ENCODE data around the gene CAB39. TPM values are rescaled to one million over a fixed set of nuclear protein-coding genes. Genes with fewer than 3 reads are reported as not detected.
A peak's percentile ranks its signal among the peaks of the same experiment; 100 is the strongest.

CAB39 gene
- polyA plus RNA-seq, 4 donors: 77.1 to 91.5 (median 84.1) TPM

DNA sequence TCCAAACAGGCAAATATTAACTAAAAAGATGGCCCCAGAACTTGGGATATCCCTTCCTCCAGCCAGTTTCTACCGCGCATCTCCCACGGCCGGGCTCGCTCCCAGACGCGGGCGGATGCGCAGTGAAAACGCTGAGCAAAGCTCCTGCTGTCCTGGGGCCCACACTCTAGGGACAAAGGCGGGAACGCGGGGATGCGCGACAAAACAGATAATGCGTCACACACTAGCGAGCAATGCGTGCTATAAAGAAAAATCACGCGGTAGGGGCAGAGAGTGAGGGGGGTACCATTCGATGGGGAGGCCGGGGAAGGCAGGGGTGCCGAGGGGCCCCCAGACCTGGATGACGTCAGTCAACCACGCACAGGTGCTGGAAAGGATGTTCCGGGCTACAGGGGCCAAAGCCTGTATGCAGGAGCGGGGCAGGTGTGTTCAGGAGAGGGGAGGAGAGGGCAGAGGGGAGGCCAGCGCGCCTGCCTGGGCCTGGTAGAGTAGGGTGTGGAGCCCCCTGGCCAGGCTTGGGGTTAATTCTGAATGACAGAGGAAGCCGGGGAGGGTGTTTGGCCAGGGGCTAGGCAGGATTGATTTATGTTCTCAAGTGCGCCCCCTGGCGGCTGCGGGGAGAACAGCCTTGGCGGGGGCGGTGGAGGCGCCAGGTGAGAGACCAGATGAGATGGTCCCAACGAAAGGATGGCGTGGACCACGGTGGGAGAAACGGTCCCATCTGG is 137.2 kb downstream of the CAB39 start:
- DNase-seq (ENCODE audit: low read depth in 4 of 4, low spot score in 2 of 4): no peak

DNA sequence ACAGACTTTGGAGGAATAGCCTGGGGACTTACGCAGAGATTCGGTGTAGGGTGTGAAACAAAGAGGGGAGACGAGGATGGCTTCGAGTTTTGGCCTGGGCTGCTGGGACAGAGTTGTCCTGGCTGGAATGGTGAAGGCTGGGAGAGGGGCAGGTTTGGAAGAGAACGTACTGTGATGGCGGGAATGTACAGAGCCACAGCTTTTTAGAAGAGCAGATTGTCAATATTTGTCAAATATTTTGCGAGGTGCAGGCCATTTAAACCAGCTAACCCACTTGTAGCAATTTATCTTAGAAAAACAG is 137.7 kb downstream of the CAB39 start:
- no peak for DNase-seq (ENCODE audit: low read depth in 4 of 4, low spot score in 2 of 4)

DNA sequence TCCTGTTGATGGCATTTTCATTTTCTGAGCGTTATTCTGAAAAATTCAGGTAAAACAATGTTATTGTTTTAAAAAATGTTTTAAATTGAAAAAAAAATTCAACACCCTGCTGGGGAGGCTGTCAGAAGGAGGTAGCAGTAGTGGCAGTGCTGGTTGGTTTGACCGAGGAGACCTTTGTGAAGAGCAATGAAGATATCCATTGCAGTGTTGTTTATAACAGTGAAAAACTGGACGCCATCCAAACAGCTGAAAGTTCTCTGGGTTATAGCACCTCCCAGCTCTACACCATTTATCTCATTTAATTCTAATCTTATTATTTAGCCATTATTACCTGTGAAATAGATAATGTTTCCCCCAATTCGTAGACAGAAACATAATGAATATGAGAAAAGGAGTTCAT is 139.5 kb downstream of the CAB39 start:
- DNase-seq (ENCODE audit: low read depth in 4 of 4, low spot score in 2 of 4): no peak

DNA sequence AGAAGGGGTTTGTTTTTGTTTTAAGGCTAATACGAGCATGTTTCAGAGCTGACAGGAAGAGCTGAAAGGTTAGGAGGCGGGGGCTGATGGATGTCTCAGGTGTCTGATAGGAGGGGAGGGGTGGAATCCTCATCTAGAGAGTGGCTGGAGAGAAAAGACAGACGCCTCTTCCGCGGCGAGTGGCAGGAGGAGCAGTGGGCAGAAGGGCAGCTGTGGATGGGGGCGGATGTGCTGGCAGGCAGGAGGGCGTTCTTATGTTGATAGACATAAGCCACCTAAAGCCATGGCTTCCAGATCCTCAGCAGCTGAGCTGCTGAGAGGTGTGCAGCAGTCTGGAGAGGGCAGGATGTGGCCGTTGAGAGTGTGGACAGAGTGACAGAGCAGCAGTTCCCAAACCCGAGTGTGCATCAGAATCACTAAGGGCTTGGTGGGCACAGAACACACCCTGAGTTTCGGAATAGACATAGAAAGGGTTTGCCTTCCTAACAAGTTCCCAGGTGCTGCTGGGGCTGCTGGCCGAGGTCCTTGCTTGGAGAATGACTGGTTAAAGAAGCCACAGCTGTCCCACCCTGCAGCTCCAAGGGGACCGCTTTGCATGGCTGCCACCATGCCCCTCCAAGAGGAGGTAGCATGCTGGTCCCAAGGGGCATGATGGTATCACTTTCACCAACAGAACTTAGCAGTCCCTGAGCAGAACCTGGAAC is 149.1 kb downstream of the CAB39 start:
- DNase-seq (ENCODE audit: low read depth in 4 of 4, low spot score in 2 of 4): no peak

DNA sequence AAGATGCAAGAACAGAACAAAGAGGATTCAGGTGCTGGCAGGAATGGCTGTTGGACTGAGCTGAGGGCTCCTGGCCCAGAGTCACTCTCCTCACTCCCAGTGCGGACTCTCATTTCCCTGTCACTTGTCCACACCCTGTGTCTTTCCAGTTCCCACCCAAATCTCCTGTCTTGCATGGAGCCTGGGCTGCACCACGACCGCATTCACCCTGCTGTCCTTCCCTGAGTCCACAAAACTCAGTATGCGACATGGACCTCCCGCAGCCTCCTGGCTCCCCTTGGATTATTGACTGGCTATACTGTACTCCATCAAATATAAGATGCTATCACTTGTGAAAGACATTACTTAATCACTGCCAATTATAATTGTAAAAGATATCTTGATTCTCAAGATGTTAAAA is 149.7 kb downstream of the CAB39 start:
- no peak for DNase-seq (ENCODE audit: low read depth in 4 of 4, low spot score in 2 of 4)

DNA sequence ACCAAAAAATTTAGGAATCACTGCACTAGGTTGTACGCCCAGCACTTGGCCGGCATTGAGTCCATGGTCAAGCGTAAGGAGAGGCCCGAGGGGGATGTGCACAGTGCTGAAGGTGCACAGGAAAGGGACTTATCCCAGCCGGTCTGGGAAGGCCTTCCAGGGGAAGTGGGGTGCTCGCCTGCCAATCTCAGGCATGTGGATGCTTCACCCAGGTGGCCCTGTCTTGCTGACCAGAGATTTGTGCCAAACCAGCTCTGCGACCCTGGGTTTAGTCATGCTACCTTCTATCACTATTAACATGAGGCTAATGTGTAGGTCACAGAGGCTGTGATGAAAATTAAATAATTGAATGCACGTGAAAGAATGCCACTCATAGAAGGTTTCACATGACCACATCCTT is 150.4 kb downstream of the CAB39 start:
- no peak for DNase-seq (ENCODE audit: low read depth in 4 of 4, low spot score in 2 of 4)

DNA sequence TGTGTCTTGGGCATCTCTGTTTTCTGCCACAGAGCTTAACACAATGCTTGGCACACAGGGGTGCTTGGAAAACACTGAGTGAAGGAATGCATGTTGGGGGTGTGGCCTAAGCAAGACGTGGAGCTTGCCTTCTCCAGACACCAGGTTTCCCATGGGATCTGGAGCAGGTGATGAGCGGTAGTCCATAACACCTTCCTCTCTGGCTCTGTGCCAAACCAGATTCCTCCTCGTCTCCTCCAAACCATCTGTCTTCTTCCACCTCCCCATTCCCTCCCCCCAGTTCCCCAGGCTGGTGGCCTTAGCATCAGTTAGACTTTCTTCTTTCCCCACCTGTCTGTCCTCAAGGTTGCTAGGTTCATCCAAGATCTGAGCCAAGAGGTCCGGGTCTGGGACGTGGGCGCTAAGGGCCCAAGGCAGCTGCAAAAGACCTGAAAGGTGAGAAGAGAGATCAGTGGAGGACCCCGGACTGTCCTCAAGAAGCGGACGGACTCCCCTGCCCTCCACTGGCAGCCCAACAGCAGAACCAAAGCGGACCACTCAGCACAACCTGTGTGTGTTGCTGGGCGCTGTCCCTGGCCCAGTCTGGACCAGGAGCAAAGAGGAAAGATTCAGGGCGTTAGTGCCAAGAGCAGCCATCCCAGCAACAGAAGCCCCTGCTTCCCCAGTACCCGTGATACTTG is 150.9 kb downstream of the CAB39 start:
- no peak for DNase-seq (ENCODE audit: low read depth in 4 of 4, low spot score in 2 of 4)

DNA sequence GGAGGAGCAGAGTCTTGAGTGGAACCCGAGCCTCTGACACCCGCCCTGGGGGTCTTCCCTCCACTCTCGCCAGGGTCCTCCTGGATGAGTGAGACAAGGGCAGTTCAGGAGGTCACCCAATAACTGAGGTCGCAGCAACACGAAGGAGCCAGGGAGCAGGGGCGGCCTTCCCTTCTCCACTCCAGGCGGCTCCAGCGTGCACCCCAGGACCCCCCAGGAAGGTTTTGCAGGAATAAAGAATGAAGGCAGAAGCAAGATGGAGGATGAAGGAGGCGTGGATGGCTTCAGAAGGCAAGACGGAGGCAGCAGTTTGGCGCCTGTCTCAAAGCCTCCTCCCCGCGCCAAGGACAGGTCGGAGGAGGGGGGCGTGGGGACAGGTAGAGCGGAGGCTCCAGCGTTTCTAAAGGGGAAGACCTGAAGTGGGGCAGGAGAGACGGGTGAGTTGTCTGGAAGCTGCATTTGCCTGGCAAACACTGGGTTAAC is 151.5 kb downstream of the CAB39 start:
- DNase-seq (ENCODE audit: low read depth in 4 of 4, low spot score in 2 of 4): no peak

DNA sequence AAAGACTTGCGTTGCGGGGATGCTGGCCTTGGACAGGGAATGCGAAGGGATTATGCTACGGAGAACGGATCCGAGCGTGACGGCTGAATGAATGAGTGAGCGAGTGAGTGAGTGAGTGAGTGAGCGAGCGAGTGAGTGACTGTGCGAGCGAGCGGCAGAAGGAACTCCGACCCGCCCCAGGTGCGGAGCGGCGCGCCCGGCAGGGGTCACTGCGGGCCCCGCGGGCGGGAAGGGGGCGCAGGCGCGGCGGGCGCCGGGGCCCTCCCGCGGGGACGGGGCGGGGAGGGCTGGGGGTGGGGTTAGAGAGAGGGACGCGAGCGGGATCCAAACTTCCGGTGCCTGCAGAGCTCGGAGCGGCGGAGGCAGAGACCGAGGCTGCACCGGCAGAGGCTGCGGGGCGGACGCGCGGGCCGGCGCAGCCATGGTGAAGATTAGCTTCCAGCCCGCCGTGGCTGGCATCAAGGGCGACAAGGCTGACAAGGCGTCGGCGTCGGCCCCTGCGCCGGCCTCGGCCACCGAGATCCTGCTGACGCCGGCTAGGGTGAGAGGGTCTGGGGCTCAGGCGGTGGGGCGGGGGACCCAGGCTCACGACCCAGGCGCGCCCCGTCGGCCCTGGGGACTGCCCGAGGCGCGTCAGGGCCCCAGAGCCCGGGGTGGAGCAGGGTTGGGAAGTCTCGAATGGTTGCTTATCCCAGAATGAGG is 152.1 kb downstream of the CAB39 start, which contains the start of gene ITM2C:
Gene ITM2C (plus strand): TSS at position 338 of the 702 bp plus-strand sequence. CDS start 84 bp downstream, at position 422.
- DNase-seq (ENCODE audit: low read depth in 4 of 4, low spot score in 2 of 4): no peak

DNA sequence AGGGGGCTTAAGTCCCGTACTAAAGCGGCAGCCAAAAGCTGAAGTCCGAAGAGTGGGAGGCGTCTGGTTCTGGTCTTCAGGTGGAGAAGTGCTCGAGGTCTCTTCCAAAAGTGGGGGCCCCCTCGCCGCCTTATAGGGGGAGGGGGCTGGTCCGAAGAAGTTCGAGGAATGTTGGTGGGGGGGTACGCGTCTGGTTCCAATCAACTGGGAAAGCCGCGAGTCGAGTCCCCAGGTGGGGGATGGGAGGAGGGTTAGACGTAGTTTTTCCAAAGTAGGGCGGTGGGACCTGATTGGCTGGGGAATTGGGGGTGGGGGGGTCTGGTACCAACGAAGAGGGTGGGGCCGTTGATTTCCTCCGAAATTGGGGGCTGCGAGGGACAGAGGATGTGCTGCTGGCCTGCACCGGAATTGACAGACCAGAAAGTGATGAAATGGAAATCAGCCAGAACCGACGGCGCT is 152.7 kb downstream of the CAB39 start:
- no peak for DNase-seq (ENCODE audit: low read depth in 4 of 4, low spot score in 2 of 4)

DNA sequence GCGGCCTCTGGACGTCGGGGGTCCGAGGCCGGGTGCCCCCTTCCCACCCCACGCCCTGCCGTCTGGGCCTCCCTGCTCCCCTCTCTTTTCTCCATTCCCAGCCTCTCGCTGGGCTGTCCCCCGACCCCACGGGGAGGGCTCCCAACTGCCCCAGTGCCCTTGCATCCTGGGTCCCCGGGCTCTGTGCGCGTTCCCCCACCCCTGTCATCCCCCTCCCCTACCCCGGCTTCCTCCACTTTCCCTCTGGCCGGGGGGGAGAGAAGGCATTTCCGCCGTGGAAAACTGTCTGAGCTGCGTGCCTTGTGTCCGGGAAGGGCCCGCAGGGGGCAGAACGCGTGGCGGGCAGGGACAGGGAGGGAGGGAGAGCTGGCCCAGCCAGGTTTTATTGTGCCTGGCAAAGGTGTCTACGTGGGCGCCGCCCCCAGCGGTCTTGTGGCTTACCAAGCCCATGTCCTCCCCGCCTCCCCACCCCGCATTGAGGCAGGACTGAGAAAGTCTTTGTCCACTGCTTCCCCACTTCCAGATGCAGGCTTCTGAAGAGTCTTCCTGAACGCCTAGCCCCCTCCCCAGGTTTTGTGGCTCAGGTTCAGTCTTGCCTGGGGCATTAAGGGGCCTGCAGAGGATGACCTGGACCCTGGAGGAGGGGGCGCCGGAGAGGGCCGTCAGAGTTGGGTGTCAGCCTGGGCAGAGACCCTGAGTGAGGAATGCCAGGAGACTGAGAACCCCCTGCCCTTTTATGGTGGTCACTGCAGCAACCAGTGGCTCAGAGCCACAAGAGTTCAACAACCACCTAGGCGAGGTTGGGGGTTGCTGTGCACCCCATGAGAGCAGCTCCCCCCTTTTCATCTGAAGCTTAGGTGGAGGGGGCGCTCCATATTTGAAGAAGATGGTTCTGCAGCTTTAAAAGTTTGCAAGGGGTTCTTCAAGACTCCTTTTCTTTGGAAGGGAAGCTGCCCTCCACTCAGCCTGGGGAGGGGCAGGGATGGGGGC is 153.4 kb downstream of the CAB39 start:
- no peak for DNase-seq (ENCODE audit: low read depth in 4 of 4, low spot score in 2 of 4)

DNA sequence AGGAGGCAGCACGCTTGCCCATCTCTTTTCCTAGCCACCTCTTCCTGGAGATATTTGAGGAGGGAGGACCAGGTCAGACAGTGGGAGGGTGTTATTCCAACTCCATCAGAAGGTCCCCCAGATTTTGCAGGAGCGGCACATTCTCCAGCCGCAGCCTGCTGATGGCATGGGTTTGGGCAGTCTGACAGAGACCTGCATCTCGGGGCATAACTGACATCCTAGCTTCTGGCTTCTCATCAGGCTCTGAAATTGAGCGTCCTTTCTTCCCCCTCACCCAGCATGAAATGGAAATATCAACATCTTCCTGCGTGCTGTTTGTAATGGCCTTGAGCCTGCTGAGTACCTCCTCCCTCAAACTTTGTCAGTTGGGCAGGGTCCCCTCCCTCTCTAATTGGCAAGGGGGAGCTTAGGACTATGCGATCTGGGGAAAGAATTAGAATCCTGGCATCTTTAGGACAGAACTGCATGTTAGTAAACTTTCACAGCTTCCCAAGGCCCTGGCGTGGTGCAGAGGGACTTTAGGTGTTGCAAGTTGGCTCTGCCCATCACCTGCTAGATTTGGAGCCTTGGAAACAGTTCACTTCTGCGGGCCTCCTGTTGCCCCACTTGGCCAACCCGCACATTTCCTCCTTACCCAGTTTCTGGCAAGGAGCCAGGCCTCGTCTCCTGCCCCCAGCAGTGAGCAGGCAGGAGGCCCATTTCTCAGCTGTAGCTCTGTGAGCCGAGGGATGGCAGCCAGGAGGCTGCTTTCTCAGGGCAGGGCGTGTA is 154.3 kb downstream of the CAB39 start:
- no peak for DNase-seq (ENCODE audit: low read depth in 4 of 4, low spot score in 2 of 4)

DNA sequence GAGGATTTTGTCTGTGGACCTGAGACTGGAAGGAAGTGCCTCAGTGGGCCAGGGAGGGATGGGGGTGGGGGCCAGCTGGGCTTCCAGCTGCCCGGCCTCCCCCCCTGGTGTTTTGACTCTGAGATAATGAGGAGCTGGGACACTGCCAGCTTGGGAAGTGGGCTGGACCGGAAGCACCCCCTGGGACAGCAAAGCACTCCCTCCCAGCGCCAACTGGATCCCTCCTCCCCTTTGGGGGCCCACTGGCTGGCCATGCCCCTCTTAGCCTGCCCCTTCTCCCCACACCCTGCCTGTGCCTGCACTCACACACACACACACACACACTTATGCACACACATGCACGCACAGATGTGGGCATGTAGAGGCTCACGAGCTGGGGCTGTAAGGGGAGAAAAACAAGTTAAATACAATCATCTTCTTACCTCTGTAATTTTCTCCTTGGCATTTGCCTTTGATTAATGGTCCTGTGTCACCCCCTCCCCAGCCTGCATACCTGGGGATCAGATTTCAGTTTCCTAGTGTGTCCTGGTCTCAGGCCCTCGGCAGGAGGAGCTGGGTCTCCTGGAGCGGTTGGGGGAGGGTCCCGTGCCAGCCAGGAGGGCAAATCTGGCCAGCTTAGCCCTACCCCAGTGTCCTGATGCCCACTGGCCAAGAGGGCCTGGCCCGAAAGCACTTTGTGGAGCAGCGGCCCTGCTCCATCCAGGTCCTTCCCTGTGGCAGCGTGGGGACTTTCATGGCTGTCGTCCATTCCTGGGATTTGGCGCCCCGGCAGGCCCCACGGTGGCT is 155.7 kb downstream of the CAB39 start:
- peak in 1 of 4 donors; percentile 79 for DNase-seq (ENCODE audit: low read depth in 4 of 4, low spot score in 2 of 4)

DNA sequence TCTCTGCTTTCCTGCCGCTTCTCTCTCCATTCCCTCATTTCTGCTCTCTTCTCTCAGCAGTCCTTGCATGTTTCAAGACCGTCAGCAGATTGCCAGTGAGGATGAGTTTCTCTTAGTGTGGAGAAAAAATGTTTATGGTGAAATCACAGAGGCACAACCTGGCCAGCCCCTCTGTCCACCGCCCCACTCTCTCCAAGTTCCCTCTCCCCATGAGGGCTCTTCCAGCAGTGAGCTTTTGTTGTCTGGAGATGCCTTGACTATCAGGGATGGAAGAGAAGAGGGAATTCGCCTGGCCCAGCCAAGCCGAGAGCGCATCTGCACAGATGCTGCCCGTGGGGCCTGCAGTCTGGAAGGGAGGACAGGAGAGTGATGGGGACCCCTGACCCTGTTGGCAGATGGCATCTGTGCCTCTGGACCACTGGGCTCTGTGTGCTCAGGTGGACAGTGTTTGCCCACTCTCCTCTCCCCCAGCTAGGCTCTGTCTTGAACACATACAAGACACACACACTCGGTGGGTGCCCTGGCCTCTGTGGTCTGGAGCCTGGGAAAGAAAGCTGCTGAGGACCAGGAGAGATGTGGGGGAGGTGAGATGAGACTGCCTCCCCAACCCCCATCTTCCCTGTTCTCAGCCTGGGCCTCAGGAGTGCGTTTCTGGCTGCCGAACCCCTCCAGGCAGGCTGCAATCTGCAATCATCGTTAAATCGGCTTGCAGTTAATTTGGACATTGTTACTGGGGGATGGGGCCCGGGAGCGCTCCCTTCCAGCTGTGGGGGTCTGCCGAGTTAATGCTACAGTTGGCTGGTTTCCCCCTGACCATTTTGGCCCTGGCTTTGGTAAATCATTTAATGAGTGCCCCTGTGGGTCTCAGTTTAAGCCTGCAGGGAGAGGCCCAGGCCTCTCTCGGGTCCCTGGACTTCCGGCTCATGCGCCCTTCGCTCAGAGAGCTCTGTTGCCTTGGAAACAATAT is 156.6 kb downstream of the CAB39 start:
- DNase-seq (ENCODE audit: low read depth in 4 of 4, low spot score in 2 of 4): peak in 1 of 4 donors; percentile 83

DNA sequence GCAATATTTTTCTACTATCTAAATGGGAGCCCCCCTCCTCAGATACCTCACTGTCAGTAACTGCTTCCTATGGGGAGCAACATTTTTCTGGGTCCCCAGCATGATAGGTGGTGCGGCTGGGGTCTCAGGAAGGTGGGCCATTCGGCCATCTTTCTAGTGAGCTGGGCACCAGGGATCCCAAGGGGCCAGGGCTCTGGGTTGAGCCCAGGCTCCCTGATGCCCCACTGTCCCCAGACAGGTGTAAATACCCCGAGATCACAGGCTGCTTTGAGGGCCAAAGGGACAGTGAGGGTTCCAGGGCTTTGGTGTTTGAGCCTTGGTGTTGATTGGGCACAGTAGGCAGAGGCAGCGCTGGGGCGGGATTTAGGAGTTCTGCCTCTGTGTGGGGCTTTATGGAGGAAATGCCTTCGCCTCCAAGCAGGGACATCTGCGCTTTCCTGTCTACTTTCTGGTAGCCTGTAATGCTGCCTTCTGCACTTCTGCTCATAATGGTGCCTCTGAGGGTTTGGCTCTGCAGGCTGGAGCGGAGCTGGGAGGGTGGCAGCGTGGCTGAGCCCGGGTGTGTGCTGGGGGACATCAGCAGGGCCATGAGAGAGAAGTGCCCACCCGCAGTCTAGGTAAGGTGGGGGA is 157.4 kb downstream of the CAB39 start:
- no peak for DNase-seq (ENCODE audit: low read depth in 4 of 4, low spot score in 2 of 4)
